ENCODE measurements around the gene DNM1.

DNM1 gene

DNA sequence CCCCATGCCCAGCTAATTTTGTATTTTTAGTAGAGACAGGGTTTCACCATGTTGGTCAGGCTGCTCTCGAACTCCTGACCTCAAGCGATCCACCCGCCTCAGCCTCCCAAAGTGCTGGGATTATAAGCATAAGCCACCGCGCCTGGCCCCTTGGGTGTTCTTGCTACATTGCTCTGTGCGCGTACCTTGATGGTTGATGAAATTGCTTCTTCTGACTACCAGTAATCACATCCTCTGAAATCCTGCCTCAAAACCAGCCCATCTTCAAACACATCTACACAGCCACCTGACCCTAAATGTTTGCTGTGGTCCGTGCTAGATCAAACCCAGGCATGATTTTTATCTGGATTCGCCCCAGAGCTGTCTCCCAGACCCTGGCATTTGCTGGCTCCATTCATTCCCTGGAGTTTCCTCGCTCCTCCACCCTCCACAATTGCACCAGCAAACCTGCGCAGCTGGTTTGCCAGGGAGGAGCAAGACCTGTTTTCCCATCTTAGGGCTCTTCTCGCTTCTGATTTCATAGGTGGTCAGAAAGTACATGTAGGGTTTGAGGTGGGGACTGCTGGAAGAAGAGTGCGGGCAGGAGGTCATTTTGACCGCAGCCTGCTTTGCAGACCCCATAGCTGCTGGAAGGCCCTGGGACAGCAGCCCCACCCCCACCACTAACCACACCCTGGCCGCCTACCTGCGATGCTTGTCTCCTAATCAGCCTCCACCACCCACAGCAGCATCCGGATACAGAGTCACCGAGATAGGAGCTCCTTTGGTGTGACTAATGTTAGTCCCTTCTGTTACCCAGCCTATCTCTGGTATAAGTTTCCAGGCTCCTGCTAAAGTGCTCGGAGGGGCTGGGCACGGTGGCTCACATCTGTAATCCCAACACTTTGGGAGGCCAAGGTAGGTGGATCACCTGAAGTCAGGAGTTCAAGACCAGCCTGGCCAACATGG lies 95.6 kb downstream of the DNM1 start:
- H3K4me1 ChIP-seq (ENCODE audit: insufficient read depth, insufficient read length) = peaks cover 4% of the 10 kb centered on the region
- DNase-seq (ENCODE audit: low read depth, low spot score) = no peak
- H3K4me3 ChIP-seq (ENCODE audit: insufficient read length, low read depth) = no peak overlapping the region
- TF ChIP-seq SUZ12 (IDR thresholded peaks at IDR 0.05; ENCODE audit: extremely low read depth, insufficient read depth, insufficient read length) (no peak), ZNF274 (IDR thresholded peaks at IDR 0.05; ENCODE audit: low read depth, low read length) (no peak), YY1 (IDR thresholded peaks at IDR 0.05; ENCODE audit: insufficient read depth, insufficient read length) (no peak)
- H3K9me3 ChIP-seq (ENCODE audit: insufficient read depth, low read length) = no peaks in the 10 kb centered on the region
- H3K36me3 ChIP-seq (ENCODE audit: insufficient read depth, insufficient read length, low read length) = no peaks in the 10 kb centered on the region
- no peaks in the 10 kb centered on the region for H3K27me3 ChIP-seq (ENCODE audit: insufficient read depth, insufficient read length)
- H3K9ac ChIP-seq (ENCODE audit: insufficient read length, low read depth) = no peak overlapping the region

DNA sequence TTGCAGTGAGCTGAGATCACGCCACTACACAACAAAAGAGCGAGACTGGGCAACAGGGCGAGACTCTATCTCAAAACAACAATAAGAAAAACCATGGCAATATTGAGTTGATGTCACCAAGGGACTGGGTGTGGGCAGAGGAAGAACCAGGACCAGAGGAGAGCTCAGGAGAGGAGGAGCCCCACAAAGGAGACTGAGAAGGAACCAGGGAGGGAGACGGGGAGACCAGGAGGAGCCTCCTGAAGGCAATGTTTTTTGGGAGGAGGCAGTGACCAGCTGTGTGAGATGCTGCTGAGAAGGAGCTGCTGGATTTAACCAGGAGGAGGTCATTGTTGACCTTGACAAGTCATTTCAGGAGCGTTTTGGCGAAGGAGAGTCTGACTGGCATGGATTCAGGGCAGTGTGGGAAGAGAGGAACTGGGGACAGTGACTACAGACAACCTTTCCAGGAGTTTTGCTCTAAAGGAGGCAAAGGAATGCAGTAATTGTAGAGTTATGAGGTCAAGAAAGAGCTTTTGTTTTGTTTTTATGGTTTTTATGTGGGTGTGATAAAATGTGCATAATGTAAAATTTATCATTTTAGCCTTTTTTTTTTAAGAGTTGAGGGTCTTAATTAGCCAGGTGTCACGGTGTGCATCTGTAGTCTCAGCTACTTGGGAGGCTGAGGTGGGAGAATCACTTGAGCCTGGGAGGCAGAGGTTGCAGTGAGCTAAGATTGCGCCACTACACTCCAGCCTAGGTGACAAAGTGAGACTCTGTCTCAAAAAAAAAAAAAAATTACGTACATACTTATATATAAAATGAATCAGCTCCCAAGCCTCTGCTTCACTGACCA lies 101.2 kb downstream of the DNM1 start:
- no peak for TF ChIP-seq SUZ12 (IDR thresholded peaks at IDR 0.05; ENCODE audit: extremely low read depth, insufficient read depth, insufficient read length)
- TF ChIP-seq ZNF274 (IDR thresholded peaks at IDR 0.05; ENCODE audit: low read depth, low read length) = no peak
- TF ChIP-seq YY1 (IDR thresholded peaks at IDR 0.05; ENCODE audit: insufficient read depth, insufficient read length) = no peak
- H3K4me1 ChIP-seq (ENCODE audit: insufficient read depth, insufficient read length) = peaks cover 8% of the 10 kb centered on the region

More for the DNA sequence above, 101.2 kb downstream of the DNM1 start:
- Histone ChIP-seq H3K9me3 (ENCODE audit: insufficient read depth, low read length) (no peaks in the 10 kb centered on the region), H3K27me3 (ENCODE audit: insufficient read depth, insufficient read length) (no peaks in the 10 kb centered on the region), H3K9ac (ENCODE audit: insufficient read length, low read depth) (no peak overlapping the region), H3K4me3 (ENCODE audit: insufficient read length, low read depth) (no peak overlapping the region), H3K36me3 (ENCODE audit: insufficient read depth, insufficient read length, low read length) (peaks cover 20% of the 10 kb centered on the region)
- DNase-seq (ENCODE audit: low read depth, low spot score) = no peak
